ENCODE data around the gene RIPK4.

RIPK4 gene

GRCh38 chr21:41809891-41810596 lies 43.2 kb upstream of the RIPK4 start:
- Histone ChIP-seq H3K4me3 (ENCODE audit: low read depth, low read length) (no peak overlapping the region), H3K27me3 (replicated peaks) (no peaks in the 10 kb centered on the region), H3K36me3 (replicated peaks) (peaks cover 6% of the 10 kb centered on the region), H3K27ac (no peak overlapping the region)
- in situ Hi-C loops (cut with HindIII; ENCODE audit: low pct_ligation_motif_present, low sequenced_read_pairs), result no loop called here
- TF ChIP-seq, protein P1, sequence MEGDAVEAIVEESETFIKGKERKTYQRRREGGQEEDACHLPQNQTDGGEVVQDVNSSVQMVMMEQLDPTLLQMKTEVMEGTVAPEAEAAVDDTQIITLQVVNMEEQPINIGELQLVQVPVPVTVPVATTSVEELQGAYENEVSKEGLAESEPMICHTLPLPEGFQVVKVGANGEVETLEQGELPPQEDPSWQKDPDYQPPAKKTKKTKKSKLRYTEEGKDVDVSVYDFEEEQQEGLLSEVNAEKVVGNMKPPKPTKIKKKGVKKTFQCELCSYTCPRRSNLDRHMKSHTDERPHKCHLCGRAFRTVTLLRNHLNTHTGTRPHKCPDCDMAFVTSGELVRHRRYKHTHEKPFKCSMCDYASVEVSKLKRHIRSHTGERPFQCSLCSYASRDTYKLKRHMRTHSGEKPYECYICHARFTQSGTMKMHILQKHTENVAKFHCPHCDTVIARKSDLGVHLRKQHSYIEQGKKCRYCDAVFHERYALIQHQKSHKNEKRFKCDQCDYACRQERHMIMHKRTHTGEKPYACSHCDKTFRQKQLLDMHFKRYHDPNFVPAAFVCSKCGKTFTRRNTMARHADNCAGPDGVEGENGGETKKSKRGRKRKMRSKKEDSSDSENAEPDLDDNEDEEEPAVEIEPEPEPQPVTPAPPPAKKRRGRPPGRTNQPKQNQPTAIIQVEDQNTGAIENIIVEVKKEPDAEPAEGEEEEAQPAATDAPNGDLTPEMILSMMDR (IDR thresholded peaks at IDR 0.05; ENCODE audit: low read depth, low read length, missing control alignments), result no peak
- DNase-seq, result no peak

- in situ Hi-C loops (cut with HindIII; ENCODE audit: low pct_ligation_motif_present, low sequenced_read_pairs), result no loop called here
- TF ChIP-seq, protein P1 (IDR thresholded peaks at IDR 0.05; ENCODE audit: low read depth, low read length, missing control alignments), result no peak
- H3K36me3 ChIP-seq (replicated peaks), result peaks cover 6% of the 10 kb centered on the region
- H3K27ac ChIP-seq, result no peak overlapping the region
- H3K27me3 ChIP-seq (replicated peaks), result no peaks in the 10 kb centered on the region
- DNase-seq, result no peak
- H3K4me3 ChIP-seq (ENCODE audit: low read depth, low read length), result no peak overlapping the region
Measured at GRCh38 chr21:41808846-41809245, 42.0 kb upstream of the RIPK4 start.

DNA sequence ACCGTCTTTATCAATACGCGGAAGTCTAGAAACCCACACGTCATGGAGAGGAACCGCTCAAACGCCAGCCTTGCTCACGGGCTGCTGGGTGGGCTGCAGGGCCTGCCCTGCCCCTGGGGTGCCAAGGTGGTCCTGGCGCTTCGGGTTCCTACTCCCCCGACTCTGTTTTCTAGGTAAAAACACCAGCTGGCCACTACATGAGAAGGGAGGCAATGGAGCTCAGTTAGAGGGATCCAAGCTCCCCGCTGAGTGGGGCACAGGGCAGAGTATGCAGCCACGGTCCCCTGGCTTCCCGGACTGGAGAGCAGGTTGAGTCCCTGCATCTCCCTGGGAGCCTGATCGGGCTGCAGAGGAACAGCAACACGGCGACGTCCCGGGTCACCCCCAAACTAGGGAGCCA lies 41.2 kb upstream of the RIPK4 start:
- in situ Hi-C loops (cut with HindIII; ENCODE audit: low pct_ligation_motif_present, low sequenced_read_pairs), result no loop called here
- Histone ChIP-seq H3K4me3 (ENCODE audit: low read depth, low read length) (no peak overlapping the region), H3K36me3 (replicated peaks) (peaks cover 6% of the 10 kb centered on the region), H3K27ac (no peak overlapping the region), H3K27me3 (replicated peaks) (no peaks in the 10 kb centered on the region)
- DNase-seq, result no peak
- TF ChIP-seq, protein P1 (IDR thresholded peaks at IDR 0.05; ENCODE audit: low read depth, low read length, missing control alignments), result no peak

- no peak for DNase-seq
- TF ChIP-seq, protein P1 (IDR thresholded peaks at IDR 0.05; ENCODE audit: low read depth, low read length, missing control alignments), result no peak
- no peaks in the 10 kb centered on the region for H3K27me3 ChIP-seq (replicated peaks)
- H3K27ac ChIP-seq, result no peak overlapping the region
- peaks cover 9% of the 10 kb centered on the region for H3K36me3 ChIP-seq (replicated peaks)
- in situ Hi-C loops (cut with HindIII; ENCODE audit: low pct_ligation_motif_present, low sequenced_read_pairs), result no loop called here
- no peak overlapping the region for H3K4me3 ChIP-seq (ENCODE audit: low read depth, low read length)
Measured at GRCh38 chr21:41806773-41807172, 39.9 kb upstream of the RIPK4 start.

- no peak for DNase-seq
- Histone ChIP-seq H3K27me3 (replicated peaks) (no peaks in the 10 kb centered on the region), H3K36me3 (replicated peaks) (peaks cover 15% of the 10 kb centered on the region), H3K27ac (no peak overlapping the region), H3K4me3 (ENCODE audit: low read depth, low read length) (no peak overlapping the region)
- TF ChIP-seq, protein P1 (IDR thresholded peaks at IDR 0.05; ENCODE audit: low read depth, low read length, missing control alignments), result no peak
- in situ Hi-C loops (cut with HindIII; ENCODE audit: low pct_ligation_motif_present, low sequenced_read_pairs), result no loop called here
Measured at GRCh38 chr21:41805643-41806042, 38.8 kb upstream of the RIPK4 start.

DNA sequence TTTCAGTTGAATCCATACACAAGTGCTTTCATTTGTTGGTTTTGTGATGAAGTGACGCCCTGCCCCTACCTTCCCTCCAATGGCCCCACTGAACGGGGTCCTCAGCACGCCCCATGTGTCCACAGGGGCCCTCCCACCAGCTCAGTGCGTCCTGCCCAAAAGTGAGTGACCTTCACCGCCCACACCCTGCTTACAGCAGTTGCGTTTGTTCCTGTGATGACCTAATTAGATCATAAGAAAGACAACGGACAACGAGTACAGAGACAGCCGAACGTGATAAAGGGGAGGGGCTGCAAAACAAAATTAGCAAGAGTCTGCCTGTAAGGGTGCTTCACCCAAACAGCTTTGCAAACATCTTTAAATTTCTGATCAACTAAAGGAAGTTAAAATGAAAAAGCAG lies 38.2 kb upstream of the RIPK4 start:
- in situ Hi-C loops (cut with HindIII; ENCODE audit: low pct_ligation_motif_present, low sequenced_read_pairs), result no loop called here
- no peak for DNase-seq
- Histone ChIP-seq H3K27me3 (replicated peaks) (no peaks in the 10 kb centered on the region), H3K27ac (no peak overlapping the region), H3K4me3 (ENCODE audit: low read depth, low read length) (no peak overlapping the region), H3K36me3 (replicated peaks) (peaks cover 10% of the 10 kb centered on the region)
- TF ChIP-seq, protein P1 (IDR thresholded peaks at IDR 0.05; ENCODE audit: low read depth, low read length, missing control alignments), result no peak

Data from brain microvascular endothelial cell (primary cell).